Stimulated activated CD4-positive, alpha-beta T cell treated with anti-CD3 and anti-CD28 coated beads, Interleukin-4, amount 100 ng/mL, for 24 hours (primary cell): Measurements from ENCODE around the gene SHC3.

ENCODE experiments used
- DNase-seq: peaks from one replicate; pipeline ENCODE4 v3.0.0-alpha.2; 2020

SHC3 gene

DNA sequence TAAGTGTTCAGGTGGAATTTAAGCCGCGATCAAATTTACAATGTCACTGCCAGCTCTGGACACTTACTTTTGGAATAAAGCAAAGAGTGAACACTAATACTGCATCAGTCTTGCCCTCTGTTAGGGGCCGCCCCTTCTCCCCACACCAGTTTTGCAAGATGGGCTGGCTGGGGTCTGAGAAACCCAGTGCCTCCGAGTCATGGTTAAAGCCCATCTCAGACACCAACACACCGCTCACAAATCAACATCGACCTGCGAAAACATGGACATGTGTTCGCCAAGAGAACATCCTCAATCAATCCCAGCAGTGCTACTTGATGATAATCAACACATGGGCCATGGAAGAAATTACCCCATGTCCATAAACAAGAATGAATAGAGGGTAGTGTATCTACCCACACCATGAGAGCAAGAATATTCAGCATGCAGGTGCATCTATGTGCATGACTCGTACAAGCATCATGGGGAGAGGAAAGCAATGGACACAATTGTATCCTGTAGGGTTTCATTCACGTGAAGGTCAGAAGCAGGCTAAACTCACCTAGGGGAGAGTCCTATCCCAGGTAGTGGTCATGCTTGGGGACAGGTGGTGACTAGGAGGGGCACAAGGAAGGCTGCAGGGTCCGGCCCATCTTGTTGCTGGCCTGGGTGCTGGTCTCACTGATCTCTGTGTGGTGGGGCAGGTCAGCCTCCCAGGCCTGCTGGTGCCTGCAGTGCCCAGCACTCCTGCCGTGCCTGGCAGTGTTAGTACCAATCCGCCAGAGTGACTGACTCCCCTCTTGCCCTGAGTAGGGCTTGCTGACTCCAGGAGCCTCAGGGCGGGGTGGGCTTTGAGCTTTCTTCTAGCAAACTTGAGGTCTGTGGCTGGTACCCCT, 182.3 kb downstream of the SHC3 start:
- no peak for DNase-seq

GRCh38 chr9:88995627-88996026, 183.0 kb downstream of the SHC3 start:
- no peak for DNase-seq

DNA sequence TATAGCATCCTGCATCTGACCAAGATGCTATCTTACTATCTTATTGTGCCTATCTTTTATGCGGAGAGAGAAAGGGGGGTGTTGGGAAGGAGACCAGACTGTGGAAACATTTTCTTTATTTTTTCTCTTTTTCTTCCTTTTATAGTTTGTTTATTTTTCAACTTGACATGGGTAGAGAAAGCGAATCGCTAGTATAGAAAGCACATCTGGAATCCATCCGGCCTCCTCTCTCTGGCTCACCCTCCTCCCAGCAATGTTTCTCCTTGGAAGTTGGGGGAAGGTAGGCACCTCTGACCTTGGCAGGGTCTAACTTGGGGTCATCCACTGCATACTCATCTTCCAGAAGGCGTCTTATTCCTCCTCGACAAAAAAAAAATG, 183.4 kb downstream of the SHC3 start:
- DNase-seq, result no peak

- no peak for DNase-seq
Observed at GRCh38 chr9:88994469-88995199, 184.0 kb downstream of the SHC3 start.

DNA sequence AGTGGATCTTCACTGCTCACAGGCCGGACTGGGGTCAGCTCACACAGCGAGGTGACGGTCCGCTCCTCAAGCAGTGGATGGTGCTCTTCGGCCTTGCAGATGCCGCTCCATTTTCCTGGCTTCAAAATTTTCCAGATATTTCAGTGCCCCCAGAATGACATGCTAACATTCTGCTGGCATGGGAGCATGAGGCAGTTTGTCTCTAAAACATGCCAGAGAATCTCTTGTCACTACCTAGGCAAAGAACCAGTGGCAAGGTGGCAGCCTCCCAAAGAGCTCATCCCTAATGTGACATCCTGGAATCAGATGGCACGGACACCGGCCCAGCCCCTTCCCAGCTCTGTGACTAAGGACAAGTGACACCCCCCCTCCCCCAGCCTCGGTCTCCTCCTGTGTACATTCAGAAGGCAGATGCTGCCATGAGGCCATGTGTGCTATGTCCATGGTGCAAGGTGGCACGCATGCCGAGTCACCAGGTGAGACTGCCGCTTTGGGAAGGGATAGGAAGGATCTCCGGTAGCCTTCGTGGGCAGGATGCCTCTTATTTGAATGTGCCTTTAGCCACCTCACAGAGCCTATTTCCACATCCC, 184.7 kb downstream of the SHC3 start:
- DNase-seq, result no peak

GRCh38 chr9:88993327-88993726, 185.3 kb downstream of the SHC3 start:
- no peak for DNase-seq

- DNase-seq, result no peak
Observed at GRCh38 chr9:88992556-88992955, 186.1 kb downstream of the SHC3 start.

DNA sequence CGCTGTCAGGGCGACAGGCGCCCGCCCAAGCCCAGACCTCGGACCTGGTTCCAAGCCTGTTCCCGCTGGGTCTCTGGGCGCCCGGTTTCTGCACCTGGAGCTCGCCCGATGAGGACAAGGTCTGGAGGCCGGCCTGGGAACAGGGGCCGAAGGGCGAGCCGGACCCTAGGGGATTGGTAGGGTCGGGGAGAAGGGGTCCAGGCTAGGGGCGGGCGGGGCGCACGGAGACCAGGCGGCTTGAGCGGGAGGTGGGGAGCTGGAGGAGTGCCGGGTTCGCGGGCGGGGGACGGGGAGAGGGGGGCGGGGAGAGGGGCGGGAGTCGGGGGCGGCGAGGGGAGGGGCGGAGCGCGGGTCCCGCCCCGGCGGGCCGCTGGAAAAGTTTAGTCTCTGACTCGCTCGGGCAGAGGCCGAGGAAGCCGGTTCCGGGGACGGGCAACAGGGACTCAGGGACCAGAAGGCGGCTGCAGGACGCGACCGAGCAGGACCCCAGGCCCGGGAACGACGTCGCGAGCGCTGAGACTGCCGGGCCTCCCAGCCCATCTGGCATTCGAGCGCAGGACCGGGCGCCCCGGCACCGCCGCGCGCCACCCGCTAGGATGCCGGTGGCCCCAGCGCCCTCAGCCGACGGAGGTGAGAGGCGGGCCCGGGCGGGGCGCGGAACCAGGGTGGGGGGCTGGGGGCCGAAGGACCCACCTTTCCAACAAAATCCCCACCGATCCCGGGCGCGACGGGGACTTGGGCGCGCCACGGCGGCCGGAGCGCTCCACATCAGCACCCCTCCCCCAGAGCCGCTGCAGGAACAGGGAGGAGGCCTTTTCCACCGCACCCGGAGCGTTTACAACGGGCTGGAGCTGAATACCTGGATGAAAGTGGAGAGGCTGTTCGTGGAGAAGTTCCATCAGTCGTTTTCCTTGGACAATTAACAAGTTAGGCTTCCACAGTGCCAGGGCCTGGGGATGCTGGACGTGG, 187.3 kb downstream of the SHC3 start, which contains the start of gene S1PR3:
S1PR3 (plus strand) TSS at position 403 of the 969 bp plus-strand sequence. CDS start 9,733 bp downstream, outside the sequence.
- peak; percentile 19 for DNase-seq

DNA sequence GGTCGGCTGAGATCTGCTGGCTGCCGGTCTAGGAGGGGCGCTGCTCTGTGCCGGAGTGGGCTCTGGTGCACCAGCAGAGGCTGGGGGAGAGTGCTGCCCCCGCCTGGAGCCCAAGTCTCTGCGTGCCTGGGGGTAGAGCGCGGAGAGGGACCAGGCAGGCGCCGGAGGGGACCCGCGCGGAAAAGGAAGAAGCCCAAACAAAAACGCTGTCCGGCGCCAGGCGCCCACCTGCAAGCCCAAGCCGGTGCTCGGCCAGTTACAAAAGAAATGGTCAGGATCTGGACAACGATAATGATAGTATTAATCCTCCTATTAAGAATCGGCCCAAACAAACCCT, 187.9 kb downstream of the SHC3 start:
- no peak for DNase-seq

DNA sequence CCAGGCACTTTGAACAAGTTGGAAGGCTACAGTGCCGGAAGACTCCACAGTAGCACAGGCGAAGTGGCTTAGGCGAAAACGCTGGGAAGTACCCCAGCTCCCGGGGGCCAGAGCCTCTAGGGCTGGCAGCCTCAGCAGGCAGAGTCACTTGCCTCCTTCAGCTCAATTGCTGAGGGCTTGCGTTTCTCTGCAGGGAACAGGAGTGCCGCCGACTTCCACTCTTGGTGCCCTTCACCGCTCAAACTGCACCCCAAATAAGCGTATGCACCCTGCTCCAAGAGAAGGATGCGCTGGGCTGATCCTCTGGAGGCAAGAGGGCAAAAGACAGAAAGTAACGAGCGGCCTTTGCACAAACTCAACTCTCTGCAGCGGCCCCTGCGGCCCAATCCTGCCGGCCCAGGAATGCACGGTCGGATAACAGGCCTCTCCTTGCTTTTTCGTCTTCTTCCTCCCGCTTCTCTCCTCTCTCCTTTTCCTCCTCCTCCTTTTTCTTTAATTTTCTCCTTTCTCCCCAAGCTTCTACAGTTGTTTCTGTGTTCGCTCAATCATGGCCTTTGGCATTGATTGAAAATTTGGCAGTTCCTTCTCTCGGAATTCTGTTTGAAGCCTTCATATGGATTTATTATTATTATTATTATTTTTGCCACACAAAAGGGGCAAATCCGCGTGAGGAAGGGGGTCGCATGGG, 188.4 kb downstream of the SHC3 start:
- no peak for DNase-seq

- DNase-seq, result peak; percentile 18
Observed at GRCh38 chr9:88988796-88989641, 189.6 kb downstream of the SHC3 start.

DNA sequence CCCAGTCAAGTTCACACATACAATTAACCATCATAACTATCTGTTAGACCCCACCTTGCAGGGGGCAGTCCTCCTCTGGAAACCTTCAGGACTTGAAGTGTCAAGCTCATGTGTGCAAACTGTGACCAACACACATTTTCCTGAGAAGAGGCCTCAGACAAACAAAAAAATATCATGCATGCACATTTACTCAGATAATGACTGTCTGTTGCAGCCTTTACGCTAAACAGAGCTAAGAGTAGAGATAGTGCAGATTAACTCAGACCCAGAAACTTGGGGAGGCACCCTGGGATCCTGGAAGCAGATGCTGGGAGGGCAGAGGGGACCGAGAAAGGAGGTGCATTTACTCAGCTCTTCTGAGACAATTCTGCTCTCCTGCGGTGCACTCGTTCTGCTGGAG, 191.0 kb downstream of the SHC3 start:
- DNase-seq, result no peak

- DNase-seq, result no peak
Observed at GRCh38 chr9:88986776-88987175, 191.8 kb downstream of the SHC3 start.

DNA sequence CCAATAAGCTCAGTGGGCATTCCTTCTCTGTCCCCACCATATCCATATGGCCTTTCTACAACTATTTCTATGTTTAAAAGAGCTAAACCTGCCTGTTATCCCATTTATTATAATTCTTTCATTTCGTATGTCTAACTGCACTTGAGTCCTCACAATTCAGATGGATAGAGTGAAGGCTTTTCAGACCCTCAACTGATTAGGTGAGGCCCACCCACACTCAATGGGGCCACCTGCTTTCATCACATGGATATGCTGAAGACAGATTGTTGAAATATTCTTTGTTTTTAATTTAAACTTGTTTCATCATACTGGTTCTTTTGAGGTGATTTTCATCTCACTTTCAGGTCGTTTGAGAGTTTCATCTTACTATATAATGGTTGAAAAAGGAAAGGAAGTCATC, 193.0 kb downstream of the SHC3 start:
- DNase-seq, result no peak

DNA sequence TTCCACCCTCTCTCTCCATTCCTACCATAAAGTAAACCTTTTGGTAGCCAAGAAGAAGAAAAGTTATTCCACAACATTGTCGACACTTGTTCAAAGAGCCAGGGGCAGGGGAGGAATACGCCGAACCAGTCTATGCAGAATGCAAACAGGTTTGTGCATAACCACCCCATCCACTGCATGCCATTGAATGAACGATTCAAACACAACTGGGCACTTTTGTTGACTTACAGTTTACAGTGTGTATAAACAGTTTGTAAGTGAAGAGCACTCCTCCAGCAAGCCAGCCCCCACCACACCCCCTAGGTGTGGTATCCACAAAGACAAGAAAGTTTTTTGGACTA, 194.1 kb downstream of the SHC3 start:
- DNase-seq, result no peak

GRCh38 chr9:88983865-88984542, 194.6 kb downstream of the SHC3 start:
- DNase-seq, result no peak

DNA sequence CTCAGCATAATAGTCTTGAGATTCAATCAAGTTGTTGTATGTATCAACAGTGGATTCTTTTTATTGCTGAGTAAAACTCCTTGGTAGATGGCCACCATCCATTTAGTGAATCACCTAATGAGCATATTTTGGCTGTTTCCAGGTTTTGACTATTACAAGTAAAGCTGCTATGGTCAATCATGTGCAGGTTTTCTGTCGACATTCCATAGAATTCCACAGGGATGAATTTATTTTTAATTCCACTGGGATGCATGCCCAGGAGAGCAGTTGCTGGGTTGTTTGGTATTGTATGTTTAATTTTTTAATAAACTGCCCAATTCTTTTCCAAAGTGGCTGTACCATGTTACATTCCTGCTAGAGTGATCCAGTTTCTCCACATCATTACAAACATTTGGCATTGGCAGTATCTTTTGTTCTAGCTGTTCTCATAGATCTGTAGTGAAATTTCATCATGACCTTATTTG, 197.8 kb downstream of the SHC3 start:
- no peak for DNase-seq

DNA sequence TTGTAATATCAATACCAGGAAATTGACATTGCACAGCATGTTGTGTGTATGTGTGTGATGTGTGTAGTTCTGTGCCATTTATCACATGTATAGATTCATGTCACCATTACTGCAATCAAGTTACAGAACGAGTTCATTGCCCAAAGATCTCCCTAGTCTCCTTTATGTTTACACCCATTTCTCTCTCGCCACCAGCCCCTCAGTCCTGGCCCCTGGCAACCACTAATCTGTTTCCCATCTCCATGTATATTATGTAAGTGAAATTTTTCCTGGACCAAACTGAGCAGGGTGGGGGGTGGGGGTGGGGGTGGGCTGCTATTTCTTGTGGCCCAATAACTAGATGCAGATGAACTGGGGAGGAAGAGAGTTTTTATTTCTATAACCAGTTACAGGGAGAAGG, 198.8 kb downstream of the SHC3 start:
- no peak for DNase-seq

GRCh38 chr9:88979021-88979420, 199.6 kb downstream of the SHC3 start:
- DNase-seq, result no peak

GRCh38 chr9:88978034-88978433, 200.6 kb downstream of the SHC3 start:
- DNase-seq, result no peak

DNA sequence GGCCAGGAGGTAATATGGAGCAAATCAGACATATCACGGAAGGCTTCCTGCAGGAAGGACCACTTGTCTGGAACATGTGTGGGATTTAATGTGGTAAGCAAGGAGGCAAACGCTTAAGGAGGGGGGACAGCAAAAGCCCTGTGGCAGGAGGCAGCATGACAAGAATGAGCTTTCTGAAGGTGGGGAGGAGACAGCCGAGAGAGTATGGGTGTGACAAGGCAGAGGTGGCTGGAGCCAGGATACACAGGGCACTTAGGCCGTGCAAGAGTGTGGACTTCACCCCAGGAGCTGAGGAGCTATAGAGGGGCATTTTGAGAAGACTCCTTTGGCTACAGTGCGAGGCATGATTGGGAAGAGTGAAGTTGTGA, 201.7 kb downstream of the SHC3 start:
- DNase-seq, result no peak
